ENCODE data around the gene FAM193A. TPM values are rescaled to one million over a fixed set of nuclear protein-coding genes. Genes with fewer than 3 reads are reported as not detected.

FAM193A gene
- total and polyA plus RNA-seq, 2 donors (not counting 1 experiment from before 2014, with no cell fraction given) = 16.0 to 62.7 TPM

DNA sequence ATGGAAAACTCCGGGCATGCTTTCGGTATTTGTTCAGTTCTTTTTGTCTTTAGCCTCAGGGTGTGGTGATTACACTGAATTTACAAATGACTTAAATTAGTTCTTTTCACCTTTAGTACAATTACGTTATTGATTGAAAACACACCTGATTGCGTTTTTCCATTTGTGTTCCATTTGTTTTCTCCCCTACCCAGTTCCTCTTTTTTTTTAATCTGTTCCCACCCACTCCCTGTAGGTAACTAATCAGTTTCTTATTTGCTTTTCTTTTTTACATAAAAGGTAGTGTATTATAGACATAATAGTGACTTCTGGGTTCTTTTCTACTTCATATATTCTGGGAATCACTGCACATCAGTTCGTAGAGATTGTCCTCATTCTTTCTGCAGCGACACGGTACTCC is 166.3 kb downstream of the FAM193A start:
- TF ChIP-seq, protein P1, sequence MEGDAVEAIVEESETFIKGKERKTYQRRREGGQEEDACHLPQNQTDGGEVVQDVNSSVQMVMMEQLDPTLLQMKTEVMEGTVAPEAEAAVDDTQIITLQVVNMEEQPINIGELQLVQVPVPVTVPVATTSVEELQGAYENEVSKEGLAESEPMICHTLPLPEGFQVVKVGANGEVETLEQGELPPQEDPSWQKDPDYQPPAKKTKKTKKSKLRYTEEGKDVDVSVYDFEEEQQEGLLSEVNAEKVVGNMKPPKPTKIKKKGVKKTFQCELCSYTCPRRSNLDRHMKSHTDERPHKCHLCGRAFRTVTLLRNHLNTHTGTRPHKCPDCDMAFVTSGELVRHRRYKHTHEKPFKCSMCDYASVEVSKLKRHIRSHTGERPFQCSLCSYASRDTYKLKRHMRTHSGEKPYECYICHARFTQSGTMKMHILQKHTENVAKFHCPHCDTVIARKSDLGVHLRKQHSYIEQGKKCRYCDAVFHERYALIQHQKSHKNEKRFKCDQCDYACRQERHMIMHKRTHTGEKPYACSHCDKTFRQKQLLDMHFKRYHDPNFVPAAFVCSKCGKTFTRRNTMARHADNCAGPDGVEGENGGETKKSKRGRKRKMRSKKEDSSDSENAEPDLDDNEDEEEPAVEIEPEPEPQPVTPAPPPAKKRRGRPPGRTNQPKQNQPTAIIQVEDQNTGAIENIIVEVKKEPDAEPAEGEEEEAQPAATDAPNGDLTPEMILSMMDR (IDR thresholded peaks at IDR 0.05) = no peak
- no peak for TF ChIP-seq EZH2 (IDR thresholded peaks at IDR 0.05; ENCODE audit: borderline replicate concordance, insufficient read depth, low read depth, low read length, poor library complexity, severe bottlenecking)
- WGBS (ENCODE audit: insufficient coverage) = no CpG with 5 or more reads among the region's 7 CpGs
- H3K4me2 ChIP-seq (replicated peaks; ENCODE audit: low read depth, low read length, poor library complexity, severe bottlenecking) = no peak overlapping the region
- no peaks in the 10 kb centered on the region for H3K9me3 Mint-ChIP-seq (ENCODE audit: insufficient read depth)
- no peak overlapping the region for H3K9ac ChIP-seq (ENCODE audit: low read length)
- peaks cover 17% of the 10 kb centered on the region for H3K79me2 ChIP-seq (ENCODE audit: control insufficient read depth, insufficient read depth, low read length)
- peaks cover 8 to 53% of the 10 kb centered on the region in 2 experiments for H3K36me3 ChIP-seq (replicated peaks in 1 of 2; ENCODE audit: control extremely low read depth in 1 of 2, control insufficient read depth in 1 of 2, extremely low read depth in 1 of 2, insufficient read depth in 2 of 2, low read length in 1 of 2)
- peaks cover 2 to 5% of the 10 kb centered on the region in 2 donors for H3K4me1 ChIP-seq (ENCODE audit: control insufficient read depth in 2 of 2, insufficient read depth in 2 of 2, low read length in 2 of 2)
- H3K9me3 ChIP-seq (ENCODE audit: control extremely low read depth in 1 of 3, control insufficient read depth in 2 of 3, insufficient read depth in 1 of 3, low read length in 2 of 3) = no peaks in the 10 kb centered on the region
- ChIA-PET CTCF (no interaction called here), POLR2A (no interaction called here)
- no peak overlapping the region for H2AFZ ChIP-seq (ENCODE audit: insufficient read depth, low read depth, low read length, poor library complexity, severe bottlenecking)
- intact Hi-C loops (cut with micrococcal nuclease) = no loop called here
- no peak overlapping the region for H3K4me3 ChIP-seq (ENCODE audit: control extremely low read depth in 1 of 5, extremely low read depth in 1 of 5, insufficient read depth in 1 of 5, low read depth in 2 of 5, low read length in 4 of 5)
- H3K27me3 ChIP-seq (replicated peaks in 1 of 4; ENCODE audit: control extremely low read depth in 1 of 4, control insufficient read depth in 3 of 4, insufficient read depth in 4 of 4, low read length in 3 of 4) = no peaks in the 10 kb centered on the region
- H3K27ac ChIP-seq (ENCODE audit: low read length in 2 of 2) = no peak overlapping the region
- H3K27ac Mint-ChIP-seq = peak overlapping the region; percentile 27
- no peaks in the 10 kb centered on the region for H3K27me3 Mint-ChIP-seq
- DNase-seq (no peak), ATAC-seq (ENCODE audit: low read depth) (no peak)
- peaks cover 13% of the 10 kb centered on the region for H3K4me1 Mint-ChIP-seq
- no peaks in the 10 kb centered on the region for H4K20me1 ChIP-seq (ENCODE audit: control insufficient read depth, insufficient read depth, low read length, poor library complexity, severe bottlenecking)
- H3K4me3 Mint-ChIP-seq = no peak overlapping the region

DNA sequence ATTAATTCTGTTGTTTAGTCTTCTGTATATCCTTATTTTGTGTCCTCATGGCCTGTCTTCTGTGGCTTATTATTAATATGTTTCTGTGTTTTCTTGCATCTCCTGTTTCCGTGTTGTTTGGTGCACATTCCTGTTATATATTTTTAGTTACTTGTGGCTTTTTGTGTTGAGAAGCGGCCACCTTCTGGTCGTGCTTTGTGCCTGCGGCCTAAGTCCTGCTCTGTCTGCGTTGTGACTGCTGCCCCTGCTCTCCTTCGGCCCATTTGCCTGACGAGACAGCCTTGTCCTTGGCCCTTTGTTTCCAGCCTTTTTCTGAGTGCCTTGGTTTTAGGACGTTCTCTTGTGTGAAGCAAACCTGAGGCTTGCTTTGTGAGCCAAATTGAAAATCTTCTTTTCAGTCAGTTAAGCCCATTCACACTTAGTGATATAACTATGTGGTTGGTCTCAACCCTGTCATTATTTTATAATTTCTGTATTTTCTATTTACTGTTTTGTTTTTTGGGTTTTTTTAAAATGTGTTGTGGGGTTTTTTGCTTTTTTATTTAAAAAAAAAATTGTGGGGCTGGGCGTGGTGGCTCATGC is 175.9 kb downstream of the FAM193A start:
- Histone ChIP-seq H3K36me3 (replicated peaks in 1 of 2; ENCODE audit: control extremely low read depth in 1 of 2, control insufficient read depth in 1 of 2, extremely low read depth in 1 of 2, insufficient read depth in 2 of 2, low read length in 1 of 2) (peaks cover 0 to 42% of the 10 kb centered on the region in 2 experiments), H3K27ac (ENCODE audit: low read length in 2 of 2) (peak overlapping the region in 1 of 2 donors; percentile 26), H3K4me3 (ENCODE audit: control extremely low read depth in 1 of 5, extremely low read depth in 1 of 5, insufficient read depth in 1 of 5, low read depth in 2 of 5, low read length in 4 of 5) (no peak overlapping the region), H3K9me3 (ENCODE audit: control extremely low read depth in 1 of 3, control insufficient read depth in 2 of 3, insufficient read depth in 1 of 3, low read length in 2 of 3) (no peaks in the 10 kb centered on the region), H2AFZ (ENCODE audit: insufficient read depth, low read depth, low read length, poor library complexity, severe bottlenecking) (no peak overlapping the region), H3K27me3 (replicated peaks in 1 of 4; ENCODE audit: control extremely low read depth in 1 of 4, control insufficient read depth in 3 of 4, insufficient read depth in 4 of 4, low read length in 3 of 4) (no peaks in the 10 kb centered on the region), H3K79me2 (ENCODE audit: control insufficient read depth, insufficient read depth, low read length) (peaks cover 21% of the 10 kb centered on the region), H3K9ac (ENCODE audit: low read length) (no peak overlapping the region), H3K4me2 (replicated peaks; ENCODE audit: low read depth, low read length, poor library complexity, severe bottlenecking) (no peak overlapping the region), H4K20me1 (ENCODE audit: control insufficient read depth, insufficient read depth, low read length, poor library complexity, severe bottlenecking) (no peaks in the 10 kb centered on the region), H3K4me1 (ENCODE audit: control insufficient read depth in 2 of 2, insufficient read depth in 2 of 2, low read length in 2 of 2) (peaks cover 5 to 10% of the 10 kb centered on the region in 2 donors)
- ATAC-seq (ENCODE audit: low read depth) = no peak
- Mint-ChIP-seq H3K9me3 (ENCODE audit: insufficient read depth) (no peaks in the 10 kb centered on the region), H3K27me3 (no peaks in the 10 kb centered on the region), H3K27ac (no peak overlapping the region), H3K4me1 (peaks cover 20% of the 10 kb centered on the region), H3K4me3 (no peak overlapping the region)
- TF ChIP-seq, protein P1 (IDR thresholded peaks at IDR 0.05) = no peak
- no peak for TF ChIP-seq EZH2 (IDR thresholded peaks at IDR 0.05; ENCODE audit: borderline replicate concordance, insufficient read depth, low read depth, low read length, poor library complexity, severe bottlenecking)
- CTCF ChIA-PET = interaction anchor here (0.9 to 1.7 kb wide), 2 partner anchors 34 to 114 kb away, joined by 3 to 5 read pairs; no protein-coding TSS in a partner anchor
- no peak for DNase-seq
- intact Hi-C loops (cut with micrococcal nuclease) = loop anchor here (2.0 kb wide), 2 partner anchors 16 to 114 kb away; no protein-coding TSS in a partner anchor
- WGBS (ENCODE audit: insufficient coverage) = 47% methylated on average over 6 of the region's 9 CpGs
- POLR2A ChIA-PET = interaction anchor here (0.7 kb wide), 1 partner anchor 44 kb away, joined by 3 read pairs; the partner anchor contains the start of gene TNIP2

All from B cell (primary cell).